Tibial nerve (tissue), 4 donors: ENCODE data around the gene PLAC8. TPM values are rescaled to one million over a fixed set of nuclear protein-coding genes. Genes with fewer than 3 reads are reported as not detected.

Experiments used
- DNase-seq, 2 donors: peaks; one replicate each; pipeline ENCODE4 v3.0.0-alpha.2; 2019; ENCODE audit warnings: low spot score in 2 of 2
- H3K27ac ChIP-seq, 4 donors: fragments of 200-600 bp; sonication (generic) in 3 of 4; one replicate each; pipeline ENCODE4 v1.5.1; 2017 to 2019; ENCODE audit warnings: mild to moderate bottlenecking in 1 of 4
- H3K27me3 ChIP-seq, 2 donors: fragments of 200-600 bp; sonication (generic) in 1 of 2; one replicate each; pipeline versions ENCODE4 v1.5.1 to v1.6.0; 2017 to 2019
- H3K36me3 ChIP-seq, 3 donors: fragments of 200-600 bp; sonication (generic); one replicate each; pipeline ENCODE4 v1.5.1; 2018 to 2019
- H3K4me1 ChIP-seq, 4 donors: fragments of 200-600 bp; sonication (generic) in 3 of 4; one replicate each; pipeline ENCODE4 v1.5.1; 2017 to 2019
- H3K4me3 ChIP-seq, 4 donors: fragments of 200-600 bp; sonication (generic) in 3 of 4; one replicate each; pipeline ENCODE4 v1.5.1; 2017 to 2019; ENCODE audit warnings: mild to moderate bottlenecking in 1 of 4, moderate library complexity in 1 of 4
- H3K9me3 ChIP-seq, 4 donors: fragments of 200-600 bp; sonication (generic) in 3 of 4; one replicate each; pipeline ENCODE4 v1.5.1; 2017 to 2019
- CTCF ChIP-seq, 5 experiments: fragments of 200-600 bp in 3 of 5; fragments of 450-650 bp in 2 of 5; sonication (generic) in 3 of 5; IDR thresholded peaks; one replicate each; pipeline ENCODE4 v1.5.1; 2016 to 2019; ENCODE audit warnings: antibody characterized with exemption in 5 of 5, mild to moderate bottlenecking in 3 of 5, moderate library complexity in 2 of 5
- EP300 ChIP-seq, 2 donors: sonication (generic); formaldehyde crosslinking; IDR thresholded peaks; one replicate each; pipeline ENCODE4 v1.6.1; 2017; ENCODE audit warnings: antibody characterized with exemption in 2 of 2, mild to moderate bottlenecking in 1 of 2
- POLR2A ChIP-seq, 2 donors: fragments of 450-650 bp; IDR thresholded peaks; one replicate each; pipeline ENCODE4 v1.6.1; 2017; ENCODE audit warnings: antibody characterized with exemption in 2 of 2, mild to moderate bottlenecking in 2 of 2, moderate library complexity in 2 of 2
- WGBS, 2 donors: methylation state at CpG; one replicate each; pipeline ENCODE4 v1.1.5; 2018; 5-methylcytosine and 5-hydroxymethylcytosine counted together
- total RNA-seq, 4 donors: library from RNA; depleted of rRNA; stranded (reverse); fragments of >200 nt; gene quantifications; one replicate each; pipeline ENCODE4 v1.1.0, GENCODE V29; 2016

Gene PLAC8
- total RNA-seq, 4 donors from 2014 or later = 0.20 to 5.7 (median 5.4) TPM; not detected in 1

- DNase-seq = no peak
- 70 to 79% methylated on average over 1 of the region's 1 CpG for WGBS, 2 donors
- Histone ChIP-seq H3K27me3 (no peaks in the 10 kb centered on the region), H3K9me3 (peaks cover 0 to 10% (median 0%) of the 10 kb centered on the region in 4 donors), H3K4me3 (no peak overlapping the region), H3K36me3 (no peaks in the 10 kb centered on the region), H3K27ac (no peak overlapping the region), H3K4me1 (no peaks in the 10 kb centered on the region)
- no peak for TF ChIP-seq POLR2A (IDR thresholded peaks at IDR 0.05)
- TF ChIP-seq EP300 (IDR thresholded peaks at IDR 0.05) = no peak
- no peak for TF ChIP-seq CTCF (IDR thresholded peaks at IDR 0.05)
These were observed 17.5 kb upstream of the PLAC8 start for GRCh38 chr4:83132065-83132464.

GRCh38 chr4:83129264-83129663 is 14.7 kb upstream of the PLAC8 start:
- H3K36me3 ChIP-seq = no peaks in the 10 kb centered on the region
- H3K9me3 ChIP-seq = no peaks in the 10 kb centered on the region
- no peaks in the 10 kb centered on the region for H3K4me1 ChIP-seq
- no peak overlapping the region for H3K4me3 ChIP-seq
- TF ChIP-seq POLR2A (IDR thresholded peaks at IDR 0.05) (no peak), EP300 (IDR thresholded peaks at IDR 0.05) (no peak), CTCF (IDR thresholded peaks at IDR 0.05) (no peak)
- 75 to 81% methylated on average over 2 of the region's 2 CpGs for WGBS, 2 donors
- no peak for DNase-seq
- no peak overlapping the region for H3K27ac ChIP-seq
- no peaks in the 10 kb centered on the region for H3K27me3 ChIP-seq

- H3K4me1 ChIP-seq = no peaks in the 10 kb centered on the region
- no peak for TF ChIP-seq POLR2A (IDR thresholded peaks at IDR 0.05)
- no peak for TF ChIP-seq CTCF (IDR thresholded peaks at IDR 0.05)
- no peak for TF ChIP-seq EP300 (IDR thresholded peaks at IDR 0.05)
- H3K27ac ChIP-seq = no peak overlapping the region
- H3K9me3 ChIP-seq = no peaks in the 10 kb centered on the region
- H3K4me3 ChIP-seq = no peak overlapping the region
- WGBS, 2 donors = 81 to 86% methylated on average over 5 of the region's 5 CpGs
- no peak for DNase-seq
- no peaks in the 10 kb centered on the region for H3K36me3 ChIP-seq
- no peaks in the 10 kb centered on the region for H3K27me3 ChIP-seq
These were observed 13.9 kb upstream of the PLAC8 start for GRCh38 chr4:83128240-83128929.

- no peak overlapping the region for H3K4me3 ChIP-seq
- no peaks in the 10 kb centered on the region for H3K36me3 ChIP-seq
- TF ChIP-seq EP300 (IDR thresholded peaks at IDR 0.05) (no peak), POLR2A (IDR thresholded peaks at IDR 0.05) (no peak), CTCF (IDR thresholded peaks at IDR 0.05) (no peak)
- H3K9me3 ChIP-seq = peaks cover 0 to 6% (median 0%) of the 10 kb centered on the region in 4 donors
- H3K27me3 ChIP-seq = no peaks in the 10 kb centered on the region
- H3K4me1 ChIP-seq = no peaks in the 10 kb centered on the region
- no peak for DNase-seq
- H3K27ac ChIP-seq = no peak overlapping the region
- 70 to 78% methylated on average over 9 of the region's 9 CpGs for WGBS, 2 donors
These were observed 11.2 kb upstream of the PLAC8 start for GRCh38 chr4:83125738-83126141.

GRCh38 chr4:83124111-83124780 is 9.7 kb upstream of the PLAC8 start:
- Histone ChIP-seq H3K9me3 (peaks cover 0 to 6% (median 0%) of the 10 kb centered on the region in 4 donors), H3K36me3 (no peaks in the 10 kb centered on the region), H3K27me3 (no peaks in the 10 kb centered on the region), H3K4me1 (no peaks in the 10 kb centered on the region), H3K4me3 (no peak overlapping the region), H3K27ac (no peak overlapping the region)
- no peak for DNase-seq
- 73 to 85% methylated on average over 10 of the region's 10 CpGs for WGBS, 2 donors
- TF ChIP-seq POLR2A (IDR thresholded peaks at IDR 0.05) = no peak
- peak in 1 of 2 donors; percentile 37 for TF ChIP-seq EP300 (IDR thresholded peaks at IDR 0.05)
